ENCODE data around the gene UFSP2.

Gene UFSP2

GRCh38 chr4:185383451-185383850 lies 42.3 kb downstream of the UFSP2 start:
- H3K27ac ChIP-seq (ENCODE audit: low read depth, low read length) = no peak overlapping the region
- 83% methylated on average over 4 of the region's 4 CpGs for WGBS
- no peak overlapping the region for H3K4me3 ChIP-seq (ENCODE audit: low read length)
- H3K27me3 ChIP-seq (ENCODE audit: insufficient read depth, low read length) = no peaks in the 10 kb centered on the region
- H3K36me3 ChIP-seq (ENCODE audit: insufficient read depth, low read length) = no peaks in the 10 kb centered on the region
- H3K9ac ChIP-seq (ENCODE audit: low read depth, low read length) = no peak overlapping the region
- H3K4me1 ChIP-seq (ENCODE audit: insufficient read depth, low read length) = 0 out of 2 replicates have a peak, but pooled peaks cover 3% of the 10 kb centered on the region
- H3K9me3 ChIP-seq (ENCODE audit: insufficient read depth, low read depth, low read length) = peaks cover 6% of the 10 kb centered on the region; the same call in 1 of the 2 replicates

GRCh38 chr4:185382754-185383153 lies 43.0 kb downstream of the UFSP2 start:
- Histone ChIP-seq H3K4me3 (ENCODE audit: low read length) (no peak overlapping the region), H3K36me3 (ENCODE audit: insufficient read depth, low read length) (no peaks in the 10 kb centered on the region), H3K9ac (ENCODE audit: low read depth, low read length) (no peak overlapping the region), H3K27ac (ENCODE audit: low read depth, low read length) (no peak overlapping the region), H3K27me3 (ENCODE audit: insufficient read depth, low read length) (no peaks in the 10 kb centered on the region), H3K9me3 (ENCODE audit: insufficient read depth, low read depth, low read length) (peaks cover 6% of the 10 kb centered on the region; the same call in 1 of the 2 replicates), H3K4me1 (ENCODE audit: insufficient read depth, low read length) (0 out of 2 replicates have a peak, but pooled peaks cover 3% of the 10 kb centered on the region)

- H3K4me3 ChIP-seq (ENCODE audit: low read length) = no peak overlapping the region
- no peak overlapping the region for H3K27ac ChIP-seq (ENCODE audit: low read depth, low read length)
- 96% methylated on average over 3 of the region's 4 CpGs for WGBS
- H3K36me3 ChIP-seq (ENCODE audit: insufficient read depth, low read length) = no peaks in the 10 kb centered on the region
- H3K27me3 ChIP-seq (ENCODE audit: insufficient read depth, low read length) = no peaks in the 10 kb centered on the region
- H3K9ac ChIP-seq (ENCODE audit: low read depth, low read length) = no peak overlapping the region
- H3K9me3 ChIP-seq (ENCODE audit: insufficient read depth, low read depth, low read length) = peaks cover 6% of the 10 kb centered on the region; the same call in 1 of the 2 replicates
- H3K4me1 ChIP-seq (ENCODE audit: insufficient read depth, low read length) = peaks cover 5% of the 10 kb centered on the region; the same call in 1 of the 2 replicates
Measured at GRCh38 chr4:185381288-185382196, 44.2 kb downstream of the UFSP2 start.

- Histone ChIP-seq H3K9ac (ENCODE audit: low read depth, low read length) (no peak overlapping the region), H3K4me3 (ENCODE audit: low read length) (no peak overlapping the region), H3K9me3 (ENCODE audit: insufficient read depth, low read depth, low read length) (peaks cover 6% of the 10 kb centered on the region; the same call in 1 of the 2 replicates), H3K4me1 (ENCODE audit: insufficient read depth, low read length) (peaks cover 5% of the 10 kb centered on the region; the same call in 1 of the 2 replicates), H3K27me3 (ENCODE audit: insufficient read depth, low read length) (no peaks in the 10 kb centered on the region), H3K36me3 (ENCODE audit: insufficient read depth, low read length) (no peaks in the 10 kb centered on the region), H3K27ac (ENCODE audit: low read depth, low read length) (no peak overlapping the region)
- WGBS = 81% methylated on average over 1 of the region's 1 CpG
Measured at GRCh38 chr4:185380320-185380719, 45.4 kb downstream of the UFSP2 start.

GRCh38 chr4:185379326-185380295 lies 46.2 kb downstream of the UFSP2 start:
- peaks cover 6% of the 10 kb centered on the region; the same call in 1 of the 2 replicates for H3K9me3 ChIP-seq (ENCODE audit: insufficient read depth, low read depth, low read length)
- no peak overlapping the region for H3K4me3 ChIP-seq (ENCODE audit: low read length)
- H3K4me1 ChIP-seq (ENCODE audit: insufficient read depth, low read length) = peaks cover 3% of the 10 kb centered on the region; the same call in 1 of the 2 replicates
- no peaks in the 10 kb centered on the region for H3K36me3 ChIP-seq (ENCODE audit: insufficient read depth, low read length)
- H3K9ac ChIP-seq (ENCODE audit: low read depth, low read length) = no peak overlapping the region
- WGBS = 96% methylated on average over 13 of the region's 13 CpGs
- no peaks in the 10 kb centered on the region for H3K27me3 ChIP-seq (ENCODE audit: insufficient read depth, low read length)
- H3K27ac ChIP-seq (ENCODE audit: low read depth, low read length) = no peak overlapping the region

- Histone ChIP-seq H3K9me3 (ENCODE audit: insufficient read depth, low read depth, low read length) (peaks cover 6% of the 10 kb centered on the region; the same call in 1 of the 2 replicates), H3K9ac (ENCODE audit: low read depth, low read length) (no peak overlapping the region), H3K27me3 (ENCODE audit: insufficient read depth, low read length) (no peaks in the 10 kb centered on the region), H3K27ac (ENCODE audit: low read depth, low read length) (no peak overlapping the region), H3K36me3 (ENCODE audit: insufficient read depth, low read length) (no peaks in the 10 kb centered on the region), H3K4me3 (ENCODE audit: low read length) (no peak overlapping the region), H3K4me1 (ENCODE audit: insufficient read depth, low read length) (peaks cover 3% of the 10 kb centered on the region; the same call in 1 of the 2 replicates)
- WGBS = 86% methylated on average over 6 of the region's 6 CpGs
Measured at GRCh38 chr4:185378264-185378663, 47.5 kb downstream of the UFSP2 start.

GRCh38 chr4:185374573-185374972 lies 51.2 kb downstream of the UFSP2 start:
- no peak overlapping the region for H3K4me3 ChIP-seq (ENCODE audit: low read length)
- peaks cover 6% of the 10 kb centered on the region; the same call in 1 of the 2 replicates for H3K36me3 ChIP-seq (ENCODE audit: insufficient read depth, low read length)
- H3K27ac ChIP-seq (ENCODE audit: low read depth, low read length) = no peak overlapping the region
- no peaks in the 10 kb centered on the region for H3K27me3 ChIP-seq (ENCODE audit: insufficient read depth, low read length)
- no peaks in the 10 kb centered on the region for H3K9me3 ChIP-seq (ENCODE audit: insufficient read depth, low read depth, low read length)
- H3K4me1 ChIP-seq (ENCODE audit: insufficient read depth, low read length) = peaks cover 8% of the 10 kb centered on the region; the same call in 1 of the 2 replicates
- no peak overlapping the region for H3K9ac ChIP-seq (ENCODE audit: low read depth, low read length)
- WGBS = 96% methylated on average over 6 of the region's 6 CpGs

- peaks cover 6% of the 10 kb centered on the region; the same call in 1 of the 2 replicates for H3K36me3 ChIP-seq (ENCODE audit: insufficient read depth, low read length)
- H3K4me1 ChIP-seq (ENCODE audit: insufficient read depth, low read length) = peaks cover 9% of the 10 kb centered on the region; the same call in 1 of the 2 replicates
- WGBS = 95% methylated on average over 7 of the region's 7 CpGs
- no peaks in the 10 kb centered on the region for H3K27me3 ChIP-seq (ENCODE audit: insufficient read depth, low read length)
- no peaks in the 10 kb centered on the region for H3K9me3 ChIP-seq (ENCODE audit: insufficient read depth, low read depth, low read length)
- no peak overlapping the region for H3K27ac ChIP-seq (ENCODE audit: low read depth, low read length)
- H3K4me3 ChIP-seq (ENCODE audit: low read length) = no peak overlapping the region
- no peak overlapping the region for H3K9ac ChIP-seq (ENCODE audit: low read depth, low read length)
Measured at GRCh38 chr4:185374027-185374426, 51.7 kb downstream of the UFSP2 start.

- no peak overlapping the region for H3K27ac ChIP-seq (ENCODE audit: low read depth, low read length)
- 94% methylated on average over 11 of the region's 11 CpGs for WGBS
- H3K4me1 ChIP-seq (ENCODE audit: insufficient read depth, low read length) = peaks cover 7% of the 10 kb centered on the region; the same call in 1 of the 2 replicates
Measured at GRCh38 chr4:185371702-185372101, 54.1 kb downstream of the UFSP2 start.

GRCh38 chr4:185370268-185370949 lies 55.4 kb downstream of the UFSP2 start:
- H3K36me3 ChIP-seq (ENCODE audit: insufficient read depth, low read length) = peaks cover 6% of the 10 kb centered on the region; the same call in 1 of the 2 replicates
- no peak overlapping the region for H3K9ac ChIP-seq (ENCODE audit: low read depth, low read length)
- H3K4me1 ChIP-seq (ENCODE audit: insufficient read depth, low read length) = peaks cover 7% of the 10 kb centered on the region; the same call in 1 of the 2 replicates
- no peak overlapping the region for H3K4me3 ChIP-seq (ENCODE audit: low read length)
- H3K27ac ChIP-seq (ENCODE audit: low read depth, low read length) = no peak overlapping the region
- H3K9me3 ChIP-seq (ENCODE audit: insufficient read depth, low read depth, low read length) = no peaks in the 10 kb centered on the region
- H3K27me3 ChIP-seq (ENCODE audit: insufficient read depth, low read length) = no peaks in the 10 kb centered on the region
- WGBS = 95% methylated on average over 11 of the region's 11 CpGs

More at GRCh38 chr4:185371702-185372101, 54.1 kb downstream of the UFSP2 start:
- no peak overlapping the region for H3K4me3 ChIP-seq (ENCODE audit: low read length)
- H3K27me3 ChIP-seq (ENCODE audit: insufficient read depth, low read length) = no peaks in the 10 kb centered on the region
- peaks cover 6% of the 10 kb centered on the region; the same call in 1 of the 2 replicates for H3K36me3 ChIP-seq (ENCODE audit: insufficient read depth, low read length)
- no peak overlapping the region for H3K9ac ChIP-seq (ENCODE audit: low read depth, low read length)
- no peaks in the 10 kb centered on the region for H3K9me3 ChIP-seq (ENCODE audit: insufficient read depth, low read depth, low read length)

All from HUES64 (cell line).